Activated CD4-positive, alpha-beta T cell treated with anti-CD3 and anti-CD28 coated beads for 1 hour (primary cell): Measurements from ENCODE around the gene SLC39A9.

Experiments used
- DNase-seq: peaks from one replicate; pipeline ENCODE4 v3.0.0-alpha.2; 2020

SLC39A9 gene

GRCh38 chr14:69505338-69506240 is 107.1 kb downstream of the SLC39A9 start:
- no peak for DNase-seq

DNA sequence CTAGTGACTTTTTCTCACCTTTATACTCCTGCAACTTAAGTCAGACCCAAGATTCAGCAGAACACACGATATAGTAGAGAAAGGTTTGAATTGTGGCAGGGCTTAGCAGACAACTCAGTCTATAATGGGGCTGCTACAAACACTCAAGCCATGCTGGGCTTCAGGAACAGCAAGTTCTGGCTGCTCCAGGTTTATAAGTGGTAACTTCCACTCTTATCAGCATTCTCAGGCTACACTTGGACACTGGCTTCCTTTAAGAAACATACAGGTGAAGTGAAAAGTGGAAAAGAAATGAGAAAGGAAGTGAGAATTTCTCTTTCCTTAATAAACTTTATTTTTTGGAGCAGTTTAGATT is 107.7 kb downstream of the SLC39A9 start:
- DNase-seq: no peak
